ENCODE data around the gene MACO1.
A peak's percentile ranks its signal among the peaks of the same experiment; 100 is the strongest.
"Not testable (repeated sequence)": the region's sequence is repeated elsewhere in the genome, so short reads cannot be mapped to it uniquely, and the experiment has no call there.

Gene MACO1

GRCh38 chr1:25430073-25430966 is at the start of gene MACO1:
MACO1 (plus strand) TSS chr1:25430897; CDS start chr1:25431099, 202 bp downstream.
- peak; percentile 94 to 96 for DNase-seq (ENCODE audit: low read depth in 2 of 2)

- not testable (repeated sequence) for DNase-seq (ENCODE audit: low read depth in 2 of 2)
Observed at GRCh38 chr1:25382543-25382942, 48.2 kb upstream of the MACO1 start.

- DNase-seq (ENCODE audit: low read depth in 2 of 2): not testable (repeated sequence)
Observed at GRCh38 chr1:25383090-25383489, 47.6 kb upstream of the MACO1 start.

GRCh38 chr1:25383875-25384274 is 46.8 kb upstream of the MACO1 start:
- not testable (repeated sequence) for DNase-seq (ENCODE audit: low read depth in 2 of 2)

GRCh38 chr1:25387096-25387495 is 43.6 kb upstream of the MACO1 start:
- DNase-seq (ENCODE audit: low read depth in 2 of 2): not testable (repeated sequence)

- not testable (repeated sequence) for DNase-seq (ENCODE audit: low read depth in 2 of 2)
Observed at GRCh38 chr1:25388691-25389090, 42.0 kb upstream of the MACO1 start.

- not testable (repeated sequence) for DNase-seq (ENCODE audit: low read depth in 2 of 2)
Observed at GRCh38 chr1:25389721-25390120, 41.0 kb upstream of the MACO1 start.

- no peak for DNase-seq (ENCODE audit: low read depth in 2 of 2)
Observed at GRCh38 chr1:25392841-25393240, 37.9 kb upstream of the MACO1 start.

- DNase-seq (ENCODE audit: low read depth in 2 of 2): not testable (repeated sequence)
Observed at GRCh38 chr1:25397549-25397948, 33.1 kb upstream of the MACO1 start.

- DNase-seq (ENCODE audit: low read depth in 2 of 2): not testable (repeated sequence)
Observed at GRCh38 chr1:25398079-25398478, 32.6 kb upstream of the MACO1 start.

- not testable (repeated sequence) for DNase-seq (ENCODE audit: low read depth in 2 of 2)
Observed at GRCh38 chr1:25402947-25403803, 27.5 kb upstream of the MACO1 start.

- not testable (repeated sequence) for DNase-seq (ENCODE audit: low read depth in 2 of 2)
Observed at GRCh38 chr1:25405731-25406305, 24.9 kb upstream of the MACO1 start.

- DNase-seq (ENCODE audit: low read depth in 2 of 2): not testable (repeated sequence)
Observed at GRCh38 chr1:25409641-25410427, 20.9 kb upstream of the MACO1 start.

- DNase-seq (ENCODE audit: low read depth in 2 of 2): not testable (repeated sequence)
Observed at GRCh38 chr1:25412872-25413623, 17.6 kb upstream of the MACO1 start.

- DNase-seq (ENCODE audit: low read depth in 2 of 2): not testable (repeated sequence)
Observed at GRCh38 chr1:25414157-25414556, 16.5 kb upstream of the MACO1 start.

GRCh38 chr1:25414578-25414977 is 16.1 kb upstream of the MACO1 start:
- DNase-seq (ENCODE audit: low read depth in 2 of 2): not testable (repeated sequence)

- DNase-seq (ENCODE audit: low read depth in 2 of 2): not testable (repeated sequence)
Observed at GRCh38 chr1:25417280-25417679, 13.4 kb upstream of the MACO1 start.

GRCh38 chr1:25419339-25419738 is 11.4 kb upstream of the MACO1 start:
- DNase-seq (ENCODE audit: low read depth in 2 of 2): not testable (repeated sequence)

GRCh38 chr1:25420715-25421114 is 10.0 kb upstream of the MACO1 start, which contains the start of gene RHCE:
RHCE (minus strand) TSS chr1:25420825; CDS start chr1:25420786, 39 bp downstream.
- not testable (repeated sequence) for DNase-seq (ENCODE audit: low read depth in 2 of 2)

GRCh38 chr1:25423206-25423605 is 7.5 kb upstream of the MACO1 start:
- DNase-seq (ENCODE audit: low read depth in 2 of 2): not testable (repeated sequence)
